ENCODE results near the gene USP4. TPM values are rescaled to one million over a fixed set of nuclear protein-coding genes. Genes with fewer than 3 reads are reported as not detected.
"Not testable (repeated sequence)": the region's sequence is repeated elsewhere in the genome, so short reads cannot be mapped to it uniquely, and the experiment has no call there.

USP4 gene
- polyA plus RNA-seq, 4 donors, result 54.5 to 77.4 (median 67.3) TPM

DNA sequence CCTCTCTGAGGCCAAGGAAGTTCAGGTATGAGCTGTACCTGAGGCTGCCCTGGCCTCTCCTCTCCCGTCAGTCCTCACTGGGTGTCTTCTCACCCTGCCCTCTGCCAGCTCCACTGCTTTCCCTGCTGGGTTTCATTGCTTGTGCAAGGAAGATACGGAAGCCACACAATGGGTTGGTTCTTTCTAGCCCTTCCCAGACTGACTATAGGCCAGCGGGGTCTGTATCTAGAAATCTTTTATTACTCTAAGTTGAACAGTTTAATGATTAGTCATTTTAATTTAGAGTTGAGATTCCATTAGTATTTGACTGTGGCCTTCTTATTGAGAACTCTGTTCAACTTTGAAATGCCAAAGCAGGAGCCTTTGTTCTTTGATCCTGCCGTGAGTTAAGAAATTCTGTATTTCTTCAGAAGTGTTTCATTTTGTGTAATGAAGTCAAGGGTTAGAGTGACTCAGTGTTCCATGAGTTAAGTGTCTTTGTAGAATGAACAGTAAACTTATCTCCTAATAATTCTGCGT, 79.0 kb downstream of the USP4 start:
- DNase-seq (ENCODE audit: low read depth in 4 of 4, low spot score in 2 of 4), result no peak

- no peak for DNase-seq (ENCODE audit: low read depth in 4 of 4, low spot score in 2 of 4)
These were observed 82.7 kb downstream of the USP4 start for GRCh38 chr3:49257187-49257586.

DNA sequence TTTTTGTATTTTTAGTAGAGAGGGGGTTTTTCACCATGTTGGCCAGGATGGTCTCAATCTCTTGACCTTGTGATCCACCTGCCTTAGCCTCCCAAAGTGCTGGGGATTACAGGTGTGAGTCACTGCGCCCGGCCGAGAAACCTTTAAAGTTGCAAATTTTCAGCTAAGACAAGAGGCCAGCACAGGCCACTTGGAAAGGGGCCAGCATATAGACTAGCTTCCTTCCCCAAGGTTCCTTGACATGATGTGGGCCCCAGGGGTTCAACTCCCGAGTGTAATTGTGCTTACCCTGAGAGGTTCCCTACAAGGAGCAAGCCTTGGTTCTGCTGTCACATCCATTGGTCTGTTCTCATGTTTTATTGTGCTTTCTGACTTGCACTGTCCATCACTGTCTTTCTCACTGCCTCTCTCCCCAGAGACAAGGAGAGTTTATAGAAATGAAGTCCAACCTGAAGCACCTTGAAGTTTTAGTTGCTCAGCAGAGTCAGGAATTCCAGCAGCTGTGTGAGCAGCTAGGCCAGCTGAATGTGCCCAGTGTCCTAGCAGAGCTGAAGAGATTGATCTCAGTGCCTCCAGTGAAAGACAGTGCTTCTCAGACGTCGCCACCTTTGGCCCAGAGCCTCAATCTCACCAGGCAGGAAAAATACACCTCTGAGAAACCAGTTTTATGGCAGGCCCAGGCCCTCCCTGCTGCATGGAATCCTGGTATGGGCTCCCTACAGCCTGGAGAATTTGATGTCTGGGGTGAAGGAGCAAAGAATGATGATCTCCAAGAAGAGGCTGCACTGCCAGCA, 83.9 kb downstream of the USP4 start:
- DNase-seq (ENCODE audit: low read depth in 4 of 4, low spot score in 2 of 4), result no peak

- DNase-seq (ENCODE audit: low read depth in 4 of 4, low spot score in 2 of 4), result no peak
These were observed 84.7 kb downstream of the USP4 start for GRCh38 chr3:49255112-49255511.

- DNase-seq (ENCODE audit: low read depth in 4 of 4, low spot score in 2 of 4), result no peak
These were observed 86.3 kb downstream of the USP4 start for GRCh38 chr3:49253512-49253911.

GRCh38 chr3:49248840-49249227, 91.0 kb downstream of the USP4 start:
- DNase-seq (ENCODE audit: low read depth in 4 of 4, low spot score in 2 of 4), result no peak

DNA sequence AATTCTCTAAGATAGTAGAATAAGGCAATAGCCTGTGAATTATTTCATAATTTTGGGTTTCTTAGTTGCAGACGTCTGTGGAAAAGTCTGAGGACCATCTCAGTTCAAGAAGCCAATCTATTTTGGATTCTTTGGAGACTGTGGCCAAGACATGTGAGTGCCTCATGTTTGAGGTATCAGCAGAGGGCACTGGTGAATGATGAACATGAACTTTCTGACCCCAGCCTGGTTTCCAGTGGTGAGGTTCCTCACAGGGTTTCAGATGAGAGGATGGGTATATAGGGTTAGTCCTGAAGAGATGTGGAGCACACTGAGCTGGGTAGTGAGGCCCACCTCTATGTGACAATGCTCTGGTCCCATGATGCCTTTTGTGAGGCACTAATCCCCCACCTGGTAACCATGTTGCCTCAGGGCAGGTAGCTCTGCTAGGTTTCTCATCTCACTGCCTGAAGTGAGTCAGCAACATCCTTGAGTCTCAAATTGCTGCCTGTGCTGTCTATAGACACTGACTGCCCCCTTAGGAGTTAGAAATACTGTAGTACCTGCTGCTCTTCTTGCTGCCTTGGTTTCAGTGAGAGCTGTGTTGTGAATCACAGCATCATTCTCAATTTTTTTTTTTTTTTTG, 95.2 kb downstream of the USP4 start:
- DNase-seq (ENCODE audit: low read depth in 4 of 4, low spot score in 2 of 4), result no peak

- not testable (repeated sequence) for DNase-seq (ENCODE audit: low read depth in 4 of 4, low spot score in 2 of 4)
These were observed 99.8 kb downstream of the USP4 start for GRCh38 chr3:49240091-49240490.

GRCh38 chr3:49238274-49239127, 101.4 kb downstream of the USP4 start:
- no peak for DNase-seq (ENCODE audit: low read depth in 4 of 4, low spot score in 2 of 4)

DNA sequence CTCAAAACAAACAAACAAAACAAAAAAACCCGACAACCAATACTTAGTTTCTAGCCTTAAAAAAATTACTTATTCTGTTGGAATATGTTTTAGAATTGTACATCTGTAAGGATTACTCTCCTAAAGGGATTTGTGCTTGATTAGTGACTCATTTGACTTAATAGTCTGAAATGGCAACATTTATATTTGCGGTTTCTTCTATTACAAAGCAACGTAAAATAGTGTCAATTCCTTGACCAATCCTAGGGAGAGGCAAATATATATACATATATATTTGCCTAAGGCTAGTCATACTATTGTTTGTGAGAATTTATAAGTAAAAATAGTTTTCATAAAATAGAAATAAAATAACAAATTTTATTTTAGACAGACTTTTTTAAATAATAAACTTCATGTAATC, 102.5 kb downstream of the USP4 start:
- no peak for DNase-seq (ENCODE audit: low read depth in 4 of 4, low spot score in 2 of 4)

DNA sequence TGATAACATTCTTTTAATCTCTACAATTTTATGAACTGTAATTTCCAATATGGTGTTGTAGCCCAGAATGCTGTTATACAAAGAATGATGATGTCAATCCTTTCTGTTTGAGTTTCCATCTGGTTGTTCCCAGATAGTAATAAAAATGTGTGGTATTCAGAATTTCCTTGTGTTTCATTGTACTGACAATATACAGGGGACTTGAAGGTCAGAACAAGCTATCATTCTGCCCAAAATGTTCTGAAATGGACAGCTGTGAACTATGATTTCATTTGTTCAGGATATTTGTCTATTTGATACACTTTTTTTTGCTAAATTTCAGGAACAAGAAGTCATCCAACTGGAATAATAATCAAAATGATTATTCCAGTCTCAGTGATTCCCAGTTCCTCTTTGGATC, 103.6 kb downstream of the USP4 start:
- no peak for DNase-seq (ENCODE audit: low read depth in 4 of 4, low spot score in 2 of 4)

DNA sequence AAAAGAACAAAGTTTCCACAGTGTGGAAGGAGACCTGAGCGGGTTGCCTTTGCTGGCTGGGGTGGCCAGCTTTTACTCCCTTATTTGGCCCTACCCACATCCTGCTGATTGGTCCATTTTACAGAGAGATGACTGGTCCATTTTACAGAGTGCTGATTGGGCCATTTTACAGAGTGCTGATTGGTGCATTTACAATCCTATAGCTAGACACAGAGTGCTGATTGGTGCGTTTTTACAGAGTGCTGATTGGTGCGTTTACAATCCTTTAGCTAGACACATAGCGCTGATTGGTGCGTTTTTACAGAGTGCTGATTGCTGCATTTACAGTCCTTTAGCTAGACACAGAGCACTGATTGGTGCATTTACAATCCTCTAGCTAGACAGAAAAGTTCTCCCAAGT, 111.0 kb downstream of the USP4 start:
- DNase-seq (ENCODE audit: low read depth in 4 of 4, low spot score in 2 of 4), result not testable (repeated sequence)

Other genes with a start within 250 kb of the USP4 start
- gene QRICH1, start 246.0 kb downstream of the USP4 start, polyA plus RNA-seq (ENCODE audit: insufficient read length in 4 of 4), result 10 to 100 TPM; 77.5 to 97.9 (median 82.8) TPM
- gene QARS1, start 235.3 kb downstream of the USP4 start, polyA plus RNA-seq (ENCODE audit: insufficient read length in 4 of 4), result 100 to 1,000 TPM; 286 to 312 (median 308) TPM
- 10 to 100 TPM; 55.2 to 63.2 (median 59.1) TPM for gene USP19, start 219.2 kb downstream of the USP4 start, polyA plus RNA-seq (ENCODE audit: insufficient read length in 4 of 4)
- 100 to 1,000 TPM; 362 to 429 (median 394) TPM for gene LAMB2, start 207.0 kb downstream of the USP4 start, polyA plus RNA-seq (ENCODE audit: insufficient read length in 4 of 4)
- 10 to 100 TPM; 23.4 to 34.1 (median 27.7) TPM for gene CCDC71, start 173.7 kb downstream of the USP4 start, polyA plus RNA-seq (ENCODE audit: insufficient read length in 4 of 4)
- gene KLHDC8B, start 168.5 kb downstream of the USP4 start, polyA plus RNA-seq (ENCODE audit: insufficient read length in 4 of 4), result 10 to 100 TPM; 41.0 to 48.2 (median 47.9) TPM
- 10 to 100 TPM in 3 of 4 donors, 1 to 10 TPM in 1; 8.6 to 14.7 (median 12.6) TPM for gene C3orf62, start 62.8 kb downstream of the USP4 start, polyA plus RNA-seq (ENCODE audit: insufficient read length in 4 of 4)
- gene GPX1, start 18.3 kb upstream of the USP4 start, polyA plus RNA-seq (ENCODE audit: insufficient read length in 4 of 4), result 100 to 1,000 TPM; 114 to 216 (median 160) TPM
- gene RHOA, start 71.9 kb upstream of the USP4 start, polyA plus RNA-seq (ENCODE audit: insufficient read length in 4 of 4), result 100 to 1,000 TPM; 479 to 517 (median 507) TPM
- gene TCTA, start 72.4 kb upstream of the USP4 start, polyA plus RNA-seq (ENCODE audit: insufficient read length in 4 of 4), result 10 to 100 TPM; 31.8 to 36.0 (median 35.5) TPM
- gene AMT, start 82.4 kb upstream of the USP4 start, polyA plus RNA-seq (ENCODE audit: insufficient read length in 4 of 4), result 10 to 100 TPM; 32.4 to 47.9 (median 39.4) TPM
- gene NICN1, start 89.3 kb upstream of the USP4 start, polyA plus RNA-seq (ENCODE audit: insufficient read length in 4 of 4), result 10 to 100 TPM; 19.7 to 29.0 (median 22.5) TPM
- 100 to 1,000 TPM in 3 of 4 donors, 10 to 100 TPM in 1; 98.2 to 125 (median 114) TPM for gene DAG1, start 130.2 kb upstream of the USP4 start, polyA plus RNA-seq (ENCODE audit: insufficient read length in 4 of 4)
- gene BSN, start 214.4 kb upstream of the USP4 start, polyA plus RNA-seq (ENCODE audit: insufficient read length in 4 of 4), result 1 to 10 TPM; 1.0 to 2.4 (median 1.4) TPM

Measured in left renal cortex interstitium (tissue), 4 donors.